Liver (tissue), 9 donors: ENCODE data around the gene HYOU1. TPM values are rescaled to one million over a fixed set of nuclear protein-coding genes. Genes with fewer than 3 reads are reported as not detected.

Experiments
- DNase-seq: peaks from one replicate; pipeline ENCODE4 v3.0.0-alpha.2; 2017; ENCODE audit warnings: low spot score
- H3K27ac ChIP-seq, 2 donors: one replicate each; pipeline ENCODE4 v1.7.0; 2013; ENCODE audit warnings: inconsistent platforms in 2 of 2, low read length in 2 of 2, control low read depth in 1 of 2, low read depth in 1 of 2, mild to moderate bottlenecking in 1 of 2
- H3K27me3 ChIP-seq, 4 donors: one replicate each; pipeline versions ENCODE4 v1.6.1 to v1.7.0; 2013; ENCODE audit warnings: low read length in 3 of 4, inconsistent platforms in 1 of 4, mild to moderate bottlenecking in 1 of 4, moderate library complexity in 1 of 4; ENCODE audit not compliant: control insufficient read depth in 4 of 4, insufficient read depth in 4 of 4
- H3K36me3 ChIP-seq, 4 donors: one replicate each; pipeline versions ENCODE4 v1.6.1 to v1.7.0; 2013; ENCODE audit warnings: low read length in 3 of 4, mild to moderate bottlenecking in 3 of 4, low read depth in 1 of 4, moderate library complexity in 1 of 4; ENCODE audit not compliant: control insufficient read depth in 4 of 4, insufficient read depth in 3 of 4
- H3K4me1 ChIP-seq, 4 donors: one replicate each; pipeline versions ENCODE4 v1.6.1 to v1.7.0; 2013; ENCODE audit warnings: low read length in 3 of 4, mild to moderate bottlenecking in 3 of 4, moderate library complexity in 1 of 4; ENCODE audit not compliant: control insufficient read depth in 4 of 4, insufficient read depth in 4 of 4
- H3K4me3 ChIP-seq, 3 donors: one replicate each; pipeline versions ENCODE4 v1.6.1 to v1.7.0; 2013; ENCODE audit warnings: low read length in 3 of 3, control low read depth in 1 of 3, low read depth in 1 of 3, mild to moderate bottlenecking in 1 of 3
- H3K9ac ChIP-seq, 2 donors: one replicate each; pipeline ENCODE4 v1.7.0; 2013; ENCODE audit warnings: low read length in 2 of 2, mild to moderate bottlenecking in 2 of 2, moderate library complexity in 2 of 2, control low read depth in 1 of 2, low read depth in 1 of 2
- H3K9me3 ChIP-seq, 4 donors: one replicate each; pipeline versions ENCODE4 v1.6.1 to v1.7.0; 2013; ENCODE audit warnings: low read length in 3 of 4; ENCODE audit not compliant: control insufficient read depth in 4 of 4
- CTCF ChIP-seq: fragments of 150-350 bp; IDR thresholded peaks from 2 replicates; pipeline ENCODE4 v1.5.1; 2017; ENCODE audit warnings: improper control_type of control experiment, low read depth, low read length; ENCODE audit not compliant: missing input control
- EGR1 ChIP-seq, 2 donors: IDR thresholded peaks; 2 replicates each; pipeline ENCODE4 v1.6.1; 2016 to 2018; ENCODE audit warnings: antibody characterized with exemption in 2 of 2, low read depth in 2 of 2
- FOXA1 ChIP-seq: IDR thresholded peaks from 2 replicates; pipeline ENCODE4 v1.6.1; 2016; ENCODE audit warnings: antibody characterized with exemption
- FOXA2 ChIP-seq: IDR thresholded peaks from 2 replicates; pipeline ENCODE4 v1.6.1; 2016; ENCODE audit warnings: antibody characterized with exemption
- GABPA ChIP-seq, 2 donors: IDR thresholded peaks in 1 of 2; conservative IDR thresholded peaks in 1 of 2; 2 replicates each; pipeline ENCODE4 v1.6.1; 2016; ENCODE audit warnings: antibody characterized with exemption in 2 of 2, mild to moderate bottlenecking in 1 of 2, moderate library complexity in 1 of 2
- HNF4A ChIP-seq, 2 donors: conservative IDR thresholded peaks; 2 replicates each; pipeline ENCODE4 v1.6.1; 2016; ENCODE audit warnings: antibody characterized with exemption in 2 of 2, mild to moderate bottlenecking in 2 of 2
- HNF4G ChIP-seq: IDR thresholded peaks from 2 replicates; pipeline ENCODE4 v1.6.1; 2016; ENCODE audit warnings: antibody characterized with exemption
- JUND ChIP-seq, 2 donors: IDR thresholded peaks; 2 replicates each; pipeline ENCODE4 v1.6.1; 2016; ENCODE audit warnings: antibody characterized with exemption in 2 of 2
- MAX ChIP-seq: IDR thresholded peaks from 2 replicates; pipeline ENCODE4 v1.6.1; 2016; ENCODE audit warnings: antibody characterized with exemption
- NR2F2 ChIP-seq: IDR thresholded peaks from 2 replicates; pipeline ENCODE4 v1.6.1; 2016; ENCODE audit warnings: antibody characterized with exemption
- RAD21 ChIP-seq, 2 donors: IDR thresholded peaks; 2 replicates each; pipeline ENCODE4 v1.6.1; 2016; ENCODE audit warnings: antibody characterized with exemption in 2 of 2, mild to moderate bottlenecking in 2 of 2
- RXRA ChIP-seq, 2 donors: IDR thresholded peaks; 2 replicates each; pipeline ENCODE4 v1.6.1; 2017 to 2018; ENCODE audit warnings: antibody characterized with exemption in 2 of 2, mild to moderate bottlenecking in 1 of 2
- TAF1 ChIP-seq: conservative IDR thresholded peaks from 2 replicates; pipeline ENCODE4 v1.6.1; 2016; ENCODE audit warnings: antibody characterized with exemption, mild to moderate bottlenecking
- YY1 ChIP-seq: IDR thresholded peaks from 2 replicates; pipeline ENCODE4 v1.6.1; 2016; ENCODE audit warnings: antibody characterized with exemption, mild to moderate bottlenecking
- ZBTB33 ChIP-seq: IDR thresholded peaks from 2 replicates; pipeline ENCODE4 v1.6.1; 2016; ENCODE audit warnings: antibody characterized with exemption
- WGBS: extraction: QIAGEN DNeasy Blood & Tissue Kit; methylation state at CpG from one replicate; pipeline ENCODE4 v1.1.7; 2013; 5-methylcytosine and 5-hydroxymethylcytosine counted together
- polyA plus RNA-seq, 2 donors: library from polyadenylated mRNA; stranded (reverse) in 1 of 2; unstranded in 1 of 2; fragments of 200-250 nt in 1 of 2; fragments of >200 nt in 1 of 2; fragmentation: Nextera tagmentation in 1 of 2; extraction: Ambion mirVana in 1 of 2; gene quantifications; one replicate each; pipeline versions ENCODE4 v1.2.1 to v1.2.3, GENCODE V29; 2013 to 2015
- total RNA-seq, 2 donors: library from RNA; depleted of rRNA; stranded (reverse); fragments of >200 nt; gene quantifications; one replicate each; pipeline ENCODE4 v1.2.3, GENCODE V29; 2014
- TF ChIP-seq, protein P1 (sequence below): IDR thresholded peaks from 2 replicates; pipeline ENCODE4 v1.6.1; 2016; ENCODE audit warnings: antibody characterized with exemption
- donor health status: healthy.
- donor health status: healthy.
- donor health status: healthy.
- donor health status: healthy.
- donor health status: healthy.

HYOU1 gene
- total and polyA plus RNA-seq, 4 donors, result 41.6 to 270 (median 119) TPM

DNA sequence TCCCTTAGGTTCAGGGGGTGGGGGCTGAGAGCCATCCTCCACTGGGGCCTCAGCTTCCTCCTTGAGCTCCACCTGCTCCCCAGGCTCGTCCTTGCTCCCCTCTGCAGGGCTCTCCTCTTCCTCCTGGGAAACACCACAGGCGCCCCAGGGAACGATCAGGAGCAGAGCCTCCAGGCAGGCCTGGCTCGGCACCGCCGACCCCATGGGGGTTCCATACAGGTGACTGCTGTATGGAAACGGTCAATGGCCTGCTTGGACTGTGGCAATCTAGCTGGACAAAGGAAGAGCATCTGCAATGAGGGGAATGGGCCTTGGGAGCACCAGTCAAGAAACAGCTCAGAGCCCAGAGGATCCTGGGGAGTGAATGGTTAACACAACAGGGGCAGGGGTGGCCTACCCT is 7.9 kb downstream of the HYOU1 start:
- peaks cover 40 to 92% (median 64%) of the 10 kb centered on the region in 4 donors for H3K36me3 ChIP-seq
- no peak overlapping the region for H3K4me3 ChIP-seq
- H3K9me3 ChIP-seq, result no peaks in the 10 kb centered on the region
- H3K27ac ChIP-seq, result no peak overlapping the region
- TF ChIP-seq, protein P1, sequence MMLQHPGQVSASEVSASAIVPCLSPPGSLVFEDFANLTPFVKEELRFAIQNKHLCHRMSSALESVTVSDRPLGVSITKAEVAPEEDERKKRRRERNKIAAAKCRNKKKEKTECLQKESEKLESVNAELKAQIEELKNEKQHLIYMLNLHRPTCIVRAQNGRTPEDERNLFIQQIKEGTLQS, result no peak
- TF ChIP-seq NR2F2, result no peak
- no peak for TF ChIP-seq FOXA2
- TF ChIP-seq FOXA1, result no peak
- TF ChIP-seq CTCF, result no peak
- TF ChIP-seq RAD21 (IDR thresholded peaks at IDR 0.05), result no peak
- no peak for TF ChIP-seq ZBTB33
- 94% methylated on average over 7 of the region's 7 CpGs for WGBS
- no peak for DNase-seq
- H3K9ac ChIP-seq, result no peak overlapping the region
- no peaks in the 10 kb centered on the region for H3K4me1 ChIP-seq
- no peaks in the 10 kb centered on the region for H3K27me3 ChIP-seq

DNA sequence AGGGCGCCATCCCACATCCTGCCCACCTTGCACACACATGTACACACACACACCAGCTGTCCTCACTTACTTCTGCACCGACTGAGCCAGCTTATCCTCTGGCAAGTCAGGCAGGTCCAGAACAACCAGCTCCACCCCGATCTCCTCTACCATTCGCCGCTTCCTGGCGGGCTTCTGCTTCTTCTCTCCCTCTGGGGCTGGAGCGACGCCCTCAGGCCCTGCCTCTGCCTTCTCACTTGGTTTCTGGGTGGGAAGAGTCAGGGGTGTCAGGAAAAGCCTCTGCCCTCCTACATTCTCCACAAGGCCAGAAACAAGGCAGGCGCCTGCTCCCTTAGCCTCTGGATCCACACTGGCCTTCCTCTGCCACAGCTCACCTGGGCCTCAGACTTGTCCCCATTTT is 8.4 kb downstream of the HYOU1 start:
- Histone ChIP-seq H3K9me3 (no peaks in the 10 kb centered on the region), H3K9ac (no peak overlapping the region), H3K4me1 (no peaks in the 10 kb centered on the region), H3K4me3 (no peak overlapping the region), H3K27me3 (no peaks in the 10 kb centered on the region), H3K36me3 (peaks cover 37 to 88% (median 60%) of the 10 kb centered on the region in 4 donors), H3K27ac (no peak overlapping the region)
- 96% methylated on average over 9 of the region's 9 CpGs for WGBS
- DNase-seq, result no peak
- no peak for TF ChIP-seq HNF4A (conservative IDR thresholded peaks at IDR 0.05)
- no peak for TF ChIP-seq MAX
- TF ChIP-seq YY1, result no peak
- no peak for TF ChIP-seq EGR1 (IDR thresholded peaks at IDR 0.05; ENCODE audit: low read depth in 2 of 2)

DNA sequence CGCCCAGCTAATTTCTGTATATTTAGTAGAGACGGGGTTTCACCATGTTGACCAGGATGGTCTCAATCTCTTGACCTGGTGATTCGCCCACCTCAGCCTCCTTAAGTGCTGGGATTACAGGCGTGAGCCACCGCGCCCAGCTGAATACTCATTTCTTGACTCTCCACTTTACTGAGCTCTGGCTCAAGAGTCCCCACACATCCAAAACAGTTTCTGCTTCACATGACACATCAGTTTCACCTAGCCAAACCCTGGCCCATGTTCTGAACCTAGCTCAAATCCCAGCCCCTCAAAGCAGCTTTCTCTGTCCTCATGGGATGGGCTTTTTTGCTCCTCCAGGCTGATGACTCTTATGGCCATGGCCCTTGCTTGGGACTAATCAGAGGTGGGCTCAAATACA is 9.8 kb downstream of the HYOU1 start:
- WGBS, result 94% methylated on average over 6 of the region's 6 CpGs
- no peak overlapping the region for H3K27ac ChIP-seq
- no peaks in the 10 kb centered on the region for H3K4me1 ChIP-seq
- peaks cover 30 to 73% (median 50%) of the 10 kb centered on the region in 4 donors for H3K36me3 ChIP-seq
- no peak overlapping the region for H3K9ac ChIP-seq
- H3K27me3 ChIP-seq, result no peaks in the 10 kb centered on the region
- H3K4me3 ChIP-seq, result no peak overlapping the region
- DNase-seq, result no peak
- no peaks in the 10 kb centered on the region for H3K9me3 ChIP-seq
- TF ChIP-seq MAX, result no peak
- TF ChIP-seq HNF4A (conservative IDR thresholded peaks at IDR 0.05), result no peak
- TF ChIP-seq JUND (IDR thresholded peaks at IDR 0.05), result no peak
- no peak for TF ChIP-seq HNF4G
- no peak for TF ChIP-seq RAD21 (IDR thresholded peaks at IDR 0.05)
- TF ChIP-seq YY1, result no peak
- TF ChIP-seq FOXA1, result no peak
- TF ChIP-seq TAF1, result no peak
- no peak for TF ChIP-seq EGR1 (IDR thresholded peaks at IDR 0.05; ENCODE audit: low read depth in 2 of 2)
- no peak for TF ChIP-seq GABPA (IDR thresholded peaks at IDR 0.05 in 1 of 2, conservative IDR thresholded peaks at IDR 0.05 in 1 of 2)
- TF ChIP-seq NR2F2, result no peak
- TF ChIP-seq FOXA2, result no peak
- TF ChIP-seq, protein P1, result no peak
- TF ChIP-seq ZBTB33, result no peak
- no peak for TF ChIP-seq RXRA (IDR thresholded peaks at IDR 0.05)
- TF ChIP-seq CTCF, result no peak
